Ishikawa (cell line): ENCODE results near the gene KCNJ8.

Experiments
- CEBPB ChIP-seq: IDR thresholded peaks from 2 replicates; pipeline ENCODE4 v1.6.1; 2012
- CREB1 ChIP-seq: IDR thresholded peaks from 2 replicates; pipeline ENCODE4 v1.6.1; 2012; ENCODE audit warnings: low read depth
- EGR1 ChIP-seq: IDR thresholded peaks from 2 replicates; pipeline ENCODE4 v1.6.1; 2012
- EP300 ChIP-seq: IDR thresholded peaks from 2 replicates; pipeline ENCODE4 v1.6.1; 2012; ENCODE audit warnings: borderline replicate concordance
- FOXM1 ChIP-seq: IDR thresholded peaks from 2 replicates; pipeline ENCODE4 v1.6.1; 2012; ENCODE audit warnings: low read depth, borderline replicate concordance
- MAX ChIP-seq: IDR thresholded peaks from 2 replicates; pipeline ENCODE4 v1.6.1; 2012
- NFIC ChIP-seq: IDR thresholded peaks from 2 replicates; pipeline ENCODE4 v1.6.1; 2012
- RAD21 ChIP-seq: IDR thresholded peaks from 2 replicates; pipeline ENCODE4 v1.6.1; 2012; ENCODE audit warnings: low read depth
- REST ChIP-seq: IDR thresholded peaks from 2 replicates; pipeline ENCODE4 v1.6.1; 2012; ENCODE audit warnings: low read depth, mild to moderate bottlenecking
- TAF1 ChIP-seq: IDR thresholded peaks from 2 replicates; pipeline ENCODE4 v1.6.1; 2012; ENCODE audit warnings: low read depth, mild to moderate bottlenecking
- TCF12 ChIP-seq: IDR thresholded peaks from 2 replicates; pipeline ENCODE4 v1.6.1; 2012; ENCODE audit warnings: low read depth
- TEAD4 ChIP-seq: IDR thresholded peaks from 2 replicates; pipeline ENCODE4 v1.6.1; 2012
- USF1 ChIP-seq: IDR thresholded peaks from 2 replicates; pipeline ENCODE4 v1.6.1; 2012
- YY1 ChIP-seq: IDR thresholded peaks from 2 replicates; pipeline ENCODE4 v1.6.1; 2012; ENCODE audit warnings: low read depth
- ZBTB7A ChIP-seq: IDR thresholded peaks from 2 replicates; pipeline ENCODE4 v1.6.1; 2012; ENCODE audit warnings: low read depth

The KCNJ8 gene

GRCh38 chr12:21771311-21771710, 3.2 kb downstream of the KCNJ8 start:
- TF ChIP-seq FOXM1, result no peak
- no peak for TF ChIP-seq MAX
- TF ChIP-seq TEAD4, result no peak

- no peak for TF ChIP-seq EGR1
- TF ChIP-seq TCF12, result no peak
- no peak for TF ChIP-seq YY1
- no peak for TF ChIP-seq FOXM1
- TF ChIP-seq MAX, result no peak
- no peak for TF ChIP-seq ZBTB7A
- TF ChIP-seq TAF1, result no peak
- TF ChIP-seq USF1, result no peak
- no peak for TF ChIP-seq CREB1
- TF ChIP-seq RAD21, result no peak
- TF ChIP-seq EP300, result no peak
- TF ChIP-seq CEBPB, result no peak
- no peak for TF ChIP-seq NFIC
- TF ChIP-seq REST, result no peak
- no peak for TF ChIP-seq TEAD4
Measured at GRCh38 chr12:21769307-21769706, 5.2 kb downstream of the KCNJ8 start.

- TF ChIP-seq MAX (no peak), NFIC (no peak), RAD21 (no peak), CEBPB (no peak), CREB1 (no peak), EP300 (no peak), REST (no peak), TEAD4 (no peak), USF1 (no peak), YY1 (no peak), TAF1 (no peak), TCF12 (no peak), FOXM1 (no peak), EGR1 (no peak), ZBTB7A (no peak)
Measured at GRCh38 chr12:21766403-21766802, 8.1 kb downstream of the KCNJ8 start.

- no peak for TF ChIP-seq FOXM1
Measured at GRCh38 chr12:21764950-21765349, 9.6 kb downstream of the KCNJ8 start.

GRCh38 chr12:21764065-21764464, 10.4 kb downstream of the KCNJ8 start:
- no peak for TF ChIP-seq MAX
- TF ChIP-seq REST, result no peak
- no peak for TF ChIP-seq TCF12
- no peak for TF ChIP-seq EP300
- no peak for TF ChIP-seq CREB1
- no peak for TF ChIP-seq TAF1
- TF ChIP-seq FOXM1, result no peak
- no peak for TF ChIP-seq RAD21
- no peak for TF ChIP-seq CEBPB
